ENCODE results near the gene SPARCL1. TPM values are rescaled to one million over a fixed set of nuclear protein-coding genes. Genes with fewer than 3 reads are reported as not detected.
"Not testable (repeated sequence)": the region's sequence is repeated elsewhere in the genome, so short reads cannot be mapped to it uniquely, and the experiment has no call there.

The SPARCL1 gene, protein sequence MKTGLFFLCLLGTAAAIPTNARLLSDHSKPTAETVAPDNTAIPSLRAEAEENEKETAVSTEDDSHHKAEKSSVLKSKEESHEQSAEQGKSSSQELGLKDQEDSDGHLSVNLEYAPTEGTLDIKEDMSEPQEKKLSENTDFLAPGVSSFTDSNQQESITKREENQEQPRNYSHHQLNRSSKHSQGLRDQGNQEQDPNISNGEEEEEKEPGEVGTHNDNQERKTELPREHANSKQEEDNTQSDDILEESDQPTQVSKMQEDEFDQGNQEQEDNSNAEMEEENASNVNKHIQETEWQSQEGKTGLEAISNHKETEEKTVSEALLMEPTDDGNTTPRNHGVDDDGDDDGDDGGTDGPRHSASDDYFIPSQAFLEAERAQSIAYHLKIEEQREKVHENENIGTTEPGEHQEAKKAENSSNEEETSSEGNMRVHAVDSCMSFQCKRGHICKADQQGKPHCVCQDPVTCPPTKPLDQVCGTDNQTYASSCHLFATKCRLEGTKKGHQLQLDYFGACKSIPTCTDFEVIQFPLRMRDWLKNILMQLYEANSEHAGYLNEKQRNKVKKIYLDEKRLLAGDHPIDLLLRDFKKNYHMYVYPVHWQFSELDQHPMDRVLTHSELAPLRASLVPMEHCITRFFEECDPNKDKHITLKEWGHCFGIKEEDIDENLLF
- total RNA-seq = not detected

DNA sequence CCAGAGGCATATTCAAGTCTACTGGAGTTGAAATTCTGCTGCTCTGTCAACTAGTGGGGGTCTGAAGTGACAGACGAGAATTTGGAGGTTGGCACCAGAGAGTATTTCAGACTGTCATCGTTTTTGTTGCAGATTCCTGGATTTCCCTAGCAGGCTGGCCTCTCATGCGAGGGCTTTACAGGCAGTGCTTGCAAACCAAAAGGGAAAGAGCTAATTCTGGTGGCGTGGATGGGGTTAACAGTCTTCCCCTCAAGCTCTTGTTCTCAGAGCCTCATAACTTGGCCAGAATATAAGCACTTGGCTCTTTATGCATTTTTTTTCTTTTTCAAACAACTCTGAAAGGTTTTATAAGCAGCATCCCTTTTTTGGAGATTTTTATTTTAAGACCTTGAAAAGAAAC, at the start of gene SPARCL1:
Gene SPARCL1 (minus strand): TSS at position 190 of the 400 bp plus-strand sequence. CDS start 29,802 bp downstream, outside the sequence.
- no peak for ATAC-seq (replicated peaks in 1 of 2)
- no peaks in the 10 kb centered on the region for H3K27me3 Mint-ChIP-seq (ENCODE audit: low read depth)
- peaks cover 0 to 1% of the 10 kb centered on the region in 2 donors for H3K36me3 Mint-ChIP-seq (ENCODE audit: insufficient read depth in 2 of 2)

DNA sequence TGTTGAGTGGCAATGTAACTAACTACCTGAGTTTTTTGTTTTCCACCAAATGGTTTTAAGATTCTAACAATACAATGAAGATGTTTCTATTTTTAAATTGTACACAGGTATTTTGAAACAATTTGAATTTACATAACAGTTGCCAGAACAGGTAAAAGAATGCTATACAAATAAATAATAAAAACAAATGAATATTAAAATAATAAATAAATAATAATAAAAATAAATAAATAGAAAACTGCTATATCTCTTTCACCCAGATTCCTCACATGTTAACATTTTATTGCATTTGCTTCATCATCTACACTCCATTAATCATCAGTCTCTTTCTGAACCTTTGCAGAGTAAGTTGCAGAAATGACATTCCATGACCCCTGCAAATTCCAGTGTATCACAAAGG, 46.8 kb upstream of the SPARCL1 start:
- no peak for DNase-seq
- H3K4me1 Mint-ChIP-seq (ENCODE audit: low read depth) = peaks cover under 1% of the 10 kb centered on the region
- H3K36me3 Mint-ChIP-seq (ENCODE audit: insufficient read depth in 2 of 2) = peaks cover 1 to 2% of the 10 kb centered on the region in 2 donors
- ATAC-seq (replicated peaks in 1 of 2) = no peak
- H3K27ac Mint-ChIP-seq = no peak overlapping the region
- H3K9me3 Mint-ChIP-seq = peaks cover 0 to 2% of the 10 kb centered on the region in 2 donors
- no peak overlapping the region for H3K4me3 Mint-ChIP-seq
- H3K27me3 Mint-ChIP-seq (ENCODE audit: low read depth) = peaks cover 2% of the 10 kb centered on the region

More for the DNA sequence above, at the start of gene SPARCL1:
- peaks cover 0 to under 1% of the 10 kb centered on the region in 2 donors for H3K9me3 Mint-ChIP-seq
- no peak within 1 kb of the TSS for H3K27ac Mint-ChIP-seq
- no peaks in the 10 kb centered on the region for H3K4me1 Mint-ChIP-seq (ENCODE audit: low read depth)
- no peak for DNase-seq
- H3K4me3 Mint-ChIP-seq = no peak within 1 kb of the TSS

DNA sequence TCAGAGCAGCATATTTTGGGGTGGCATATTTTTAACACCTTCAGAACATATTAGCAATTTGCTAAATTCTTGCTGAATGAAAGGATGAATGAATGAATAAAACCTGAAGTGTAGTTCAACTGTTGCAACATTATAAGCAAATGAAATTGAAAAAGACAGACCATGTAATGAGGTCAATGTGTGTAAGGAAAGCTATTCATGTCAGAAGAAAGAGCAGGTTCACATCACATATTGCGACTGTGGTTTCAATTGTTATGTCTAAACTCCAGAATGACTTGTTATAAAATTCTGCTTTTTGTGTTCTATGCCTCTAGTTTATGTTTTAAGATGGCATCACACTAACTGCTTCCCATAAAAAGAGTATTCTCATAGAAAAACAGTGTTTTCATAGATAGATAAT, 46.2 kb upstream of the SPARCL1 start:
- peak overlapping the region in 1 of 2 donors; percentile 43 for H3K4me3 Mint-ChIP-seq
- H3K9me3 Mint-ChIP-seq = peaks cover 0 to 2% of the 10 kb centered on the region in 2 donors
- H3K4me1 Mint-ChIP-seq (ENCODE audit: low read depth) = peaks cover 7% of the 10 kb centered on the region
- DNase-seq (no peak), ATAC-seq (replicated peaks in 1 of 2) (peak; percentile 47 to 86)
- peaks cover 7% of the 10 kb centered on the region for H3K27me3 Mint-ChIP-seq (ENCODE audit: low read depth)
- no peak overlapping the region for H3K27ac Mint-ChIP-seq
- H3K36me3 Mint-ChIP-seq (ENCODE audit: insufficient read depth in 2 of 2) = peaks cover 1 to 2% of the 10 kb centered on the region in 2 donors

DNA sequence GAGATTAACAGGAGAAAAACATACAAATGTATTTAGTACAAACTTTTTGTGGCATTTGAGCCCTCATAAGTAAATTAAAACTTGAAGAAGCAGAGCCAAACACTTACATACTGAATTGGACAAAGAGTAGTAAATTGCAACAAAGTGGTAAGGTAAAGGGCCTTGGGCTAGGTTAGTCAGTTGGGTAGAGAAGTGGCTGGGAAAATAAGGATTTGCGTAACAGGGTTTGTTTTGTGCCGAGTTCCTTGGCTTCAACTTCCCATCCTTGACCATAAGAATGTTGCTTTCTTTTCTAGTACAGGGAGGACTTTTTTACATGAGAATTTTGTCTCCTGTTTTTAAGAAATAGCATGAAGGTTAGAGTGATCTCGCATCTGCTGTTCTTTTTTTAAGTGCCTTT, 45.8 kb upstream of the SPARCL1 start:
- no peak for DNase-seq
- ATAC-seq (replicated peaks in 1 of 2) = no peak
- peak overlapping the region in 1 of 2 donors; percentile 43 for H3K4me3 Mint-ChIP-seq
- H3K36me3 Mint-ChIP-seq (ENCODE audit: insufficient read depth in 2 of 2) = peaks cover 1 to 2% of the 10 kb centered on the region in 2 donors
- peaks cover 7% of the 10 kb centered on the region for H3K4me1 Mint-ChIP-seq (ENCODE audit: low read depth)
- H3K27ac Mint-ChIP-seq = no peak overlapping the region
- peaks cover 8% of the 10 kb centered on the region for H3K27me3 Mint-ChIP-seq (ENCODE audit: low read depth)
- H3K9me3 Mint-ChIP-seq = peaks cover 0 to 2% of the 10 kb centered on the region in 2 donors

DNA sequence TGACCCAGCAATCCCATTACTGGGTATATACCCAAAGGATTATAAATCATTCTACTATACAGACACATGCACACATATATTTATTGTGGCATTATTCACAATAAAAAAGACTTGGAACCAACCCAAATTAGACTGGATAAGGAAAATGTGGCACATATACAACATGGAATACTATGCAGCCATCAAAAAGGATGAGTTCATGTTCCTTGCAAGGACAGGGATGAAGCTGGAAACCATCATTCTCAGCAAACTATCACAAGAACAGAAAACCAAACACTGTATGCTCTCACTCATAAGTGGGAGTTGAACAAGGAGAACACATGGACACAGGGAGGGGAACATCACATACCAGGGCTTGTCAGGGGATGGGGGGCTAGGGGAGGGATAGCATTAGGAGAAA, 45.2 kb upstream of the SPARCL1 start:
- DNase-seq; H3K36me3 Mint-ChIP-seq (ENCODE audit: insufficient read depth in 2 of 2); H3K4me3 Mint-ChIP-seq; H3K27ac Mint-ChIP-seq; H3K4me1 Mint-ChIP-seq (ENCODE audit: low read depth); H3K9me3 Mint-ChIP-seq; ATAC-seq (replicated peaks in 1 of 2); H3K27me3 Mint-ChIP-seq (ENCODE audit: low read depth): not testable (repeated sequence)

DNA sequence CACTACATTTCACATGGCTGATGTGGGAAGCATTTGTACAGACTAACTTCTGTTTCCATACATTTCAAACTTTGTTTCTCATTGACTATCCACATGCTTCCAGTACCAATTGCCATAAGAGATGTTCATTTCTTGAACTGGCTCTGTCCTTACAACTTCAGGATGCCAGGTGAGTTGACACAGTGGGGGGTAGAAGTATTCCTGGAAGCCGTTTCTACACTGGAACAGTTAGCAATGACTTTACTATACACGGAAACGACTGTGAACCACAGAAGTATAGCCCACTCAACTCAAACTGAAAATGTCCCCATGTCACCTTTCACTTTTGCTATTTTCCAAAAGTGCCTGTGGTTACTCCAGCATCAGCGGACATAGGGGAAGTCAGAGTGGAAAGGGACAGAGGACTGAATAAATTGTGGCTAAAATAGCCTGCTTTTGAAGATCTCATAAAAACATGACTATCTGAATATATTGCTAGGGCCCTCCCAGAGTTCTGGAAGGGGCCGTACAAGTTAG, 41.2 kb upstream of the SPARCL1 start:
- peaks cover 0 to 2% of the 10 kb centered on the region in 2 donors for H3K9me3 Mint-ChIP-seq
- ATAC-seq (replicated peaks in 1 of 2) = peak in 1 of 2 donors; percentile 73
- H3K27ac Mint-ChIP-seq = no peak overlapping the region
- DNase-seq = no peak
- H3K36me3 Mint-ChIP-seq (ENCODE audit: insufficient read depth in 2 of 2) = peaks cover 0 to 2% of the 10 kb centered on the region in 2 donors
- H3K27me3 Mint-ChIP-seq (ENCODE audit: low read depth) = peaks cover 8% of the 10 kb centered on the region
- H3K4me3 Mint-ChIP-seq = peak overlapping the region in 1 of 2 donors; percentile 46
- H3K4me1 Mint-ChIP-seq (ENCODE audit: low read depth) = peaks cover 7% of the 10 kb centered on the region

DNA sequence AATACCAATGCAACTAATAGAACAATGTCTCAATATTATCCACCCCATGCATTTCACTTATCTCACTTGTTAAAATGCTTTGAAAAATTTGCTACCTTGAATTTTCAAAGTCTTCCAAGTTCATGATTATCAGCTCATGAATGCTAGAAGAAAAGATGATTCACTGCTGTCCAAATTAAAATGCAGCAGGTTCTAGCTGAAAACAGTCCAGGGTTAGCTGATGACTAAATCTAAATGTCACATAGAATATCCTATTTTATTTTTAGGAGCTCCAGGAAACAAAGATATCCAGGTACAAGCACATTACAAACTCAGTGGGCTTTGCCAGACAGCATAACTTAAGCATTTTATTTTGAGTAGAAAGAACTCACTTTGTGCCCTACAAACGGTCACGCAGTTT, 38.0 kb upstream of the SPARCL1 start:
- peaks cover 8% of the 10 kb centered on the region for H3K27me3 Mint-ChIP-seq (ENCODE audit: low read depth)
- DNase-seq (no peak), ATAC-seq (replicated peaks in 1 of 2) (no peak)
- H3K9me3 Mint-ChIP-seq = no peaks in the 10 kb centered on the region
- no peak overlapping the region for H3K4me3 Mint-ChIP-seq
- no peaks in the 10 kb centered on the region for H3K36me3 Mint-ChIP-seq (ENCODE audit: insufficient read depth in 2 of 2)
- H3K4me1 Mint-ChIP-seq (ENCODE audit: low read depth) = peaks cover 7% of the 10 kb centered on the region
- H3K27ac Mint-ChIP-seq = no peak overlapping the region

DNA sequence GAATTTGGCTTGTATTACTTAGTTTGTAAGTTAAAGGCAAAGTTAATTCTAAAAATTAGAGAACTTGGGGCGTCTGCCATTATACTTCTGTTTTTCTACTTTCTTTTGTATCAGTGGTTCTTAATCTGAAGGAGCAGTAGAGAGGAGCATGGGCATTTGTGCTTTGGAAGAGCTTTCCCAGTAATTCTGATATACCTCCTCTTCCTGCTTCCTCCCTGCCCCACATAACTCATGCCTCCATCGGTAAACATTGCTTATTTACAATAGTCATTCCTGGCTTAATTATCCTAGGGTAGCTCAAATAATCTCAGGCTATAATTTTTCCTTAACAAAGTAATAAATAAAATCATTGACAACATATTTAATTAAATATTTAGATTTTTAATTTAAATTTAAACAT, 37.1 kb upstream of the SPARCL1 start:
- H3K27ac Mint-ChIP-seq = no peak overlapping the region
- H3K4me1 Mint-ChIP-seq (ENCODE audit: low read depth) = peaks cover 7% of the 10 kb centered on the region
- H3K27me3 Mint-ChIP-seq (ENCODE audit: low read depth) = peaks cover 8% of the 10 kb centered on the region
- peaks cover 0 to under 1% of the 10 kb centered on the region in 2 donors for H3K9me3 Mint-ChIP-seq
- DNase-seq = no peak
- no peak overlapping the region for H3K4me3 Mint-ChIP-seq
- H3K36me3 Mint-ChIP-seq (ENCODE audit: insufficient read depth in 2 of 2) = no peaks in the 10 kb centered on the region
- ATAC-seq (replicated peaks in 1 of 2) = no peak

DNA sequence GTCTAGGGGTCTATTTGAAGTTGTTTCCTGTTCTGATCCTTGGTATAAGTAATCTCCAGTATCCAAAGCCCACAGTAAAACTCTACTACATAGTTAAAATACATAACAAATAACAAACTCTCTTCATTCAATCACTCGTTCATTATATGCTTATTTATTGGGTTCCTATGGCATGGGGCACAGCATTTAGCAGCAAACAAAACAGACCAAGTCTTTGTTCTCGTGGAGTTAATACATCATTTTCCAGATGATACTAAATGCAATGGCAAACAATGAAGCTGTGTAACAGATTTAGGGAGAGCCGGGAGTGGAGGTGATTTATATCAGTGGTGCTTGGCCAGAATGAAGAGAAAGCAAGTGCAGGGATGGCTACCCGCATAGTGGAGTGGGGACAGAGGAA, 36.6 kb upstream of the SPARCL1 start:
- no peaks in the 10 kb centered on the region for H3K36me3 Mint-ChIP-seq (ENCODE audit: insufficient read depth in 2 of 2)
- DNase-seq (no peak), ATAC-seq (replicated peaks in 1 of 2) (no peak)
- H3K4me3 Mint-ChIP-seq = no peak overlapping the region
- peaks cover 0 to 4% of the 10 kb centered on the region in 2 donors for H3K9me3 Mint-ChIP-seq
- H3K27ac Mint-ChIP-seq = no peak overlapping the region
- peaks cover 8% of the 10 kb centered on the region for H3K4me1 Mint-ChIP-seq (ENCODE audit: low read depth)
- H3K27me3 Mint-ChIP-seq (ENCODE audit: low read depth) = peaks cover 4% of the 10 kb centered on the region

DNA sequence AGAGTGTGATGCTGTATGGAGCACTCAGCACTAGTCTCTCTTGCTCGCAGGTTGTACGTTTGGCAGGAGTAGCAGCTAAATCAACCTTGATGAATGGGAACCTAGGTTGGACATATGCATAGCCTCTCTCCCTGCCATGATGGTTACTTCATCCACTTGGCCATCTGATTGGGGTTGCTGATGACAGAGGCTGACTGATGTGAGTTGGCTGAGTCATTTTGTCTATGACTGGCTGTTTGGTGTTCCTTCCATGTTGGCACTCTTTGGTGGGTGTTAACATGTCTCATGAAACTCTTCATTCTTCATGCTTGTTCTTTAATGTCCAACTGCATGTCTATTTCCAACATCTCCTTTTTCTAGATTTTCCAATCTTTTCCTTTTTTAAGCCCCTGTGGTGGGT, 31.6 kb upstream of the SPARCL1 start:
- Mint-ChIP-seq H3K9me3 (peaks cover 2 to 4% of the 10 kb centered on the region in 2 donors), H3K36me3 (ENCODE audit: insufficient read depth in 2 of 2) (no peaks in the 10 kb centered on the region), H3K27me3 (ENCODE audit: low read depth) (no peaks in the 10 kb centered on the region), H3K27ac (no peak overlapping the region), H3K4me1 (ENCODE audit: low read depth) (peaks cover 28% of the 10 kb centered on the region), H3K4me3 (peak overlapping the region in 1 of 2 donors; percentile 28)
- DNase-seq = peak in 1 of 2 donors; percentile 21
- peak; percentile 48 to 49 for ATAC-seq (replicated peaks in 1 of 2)

DNA sequence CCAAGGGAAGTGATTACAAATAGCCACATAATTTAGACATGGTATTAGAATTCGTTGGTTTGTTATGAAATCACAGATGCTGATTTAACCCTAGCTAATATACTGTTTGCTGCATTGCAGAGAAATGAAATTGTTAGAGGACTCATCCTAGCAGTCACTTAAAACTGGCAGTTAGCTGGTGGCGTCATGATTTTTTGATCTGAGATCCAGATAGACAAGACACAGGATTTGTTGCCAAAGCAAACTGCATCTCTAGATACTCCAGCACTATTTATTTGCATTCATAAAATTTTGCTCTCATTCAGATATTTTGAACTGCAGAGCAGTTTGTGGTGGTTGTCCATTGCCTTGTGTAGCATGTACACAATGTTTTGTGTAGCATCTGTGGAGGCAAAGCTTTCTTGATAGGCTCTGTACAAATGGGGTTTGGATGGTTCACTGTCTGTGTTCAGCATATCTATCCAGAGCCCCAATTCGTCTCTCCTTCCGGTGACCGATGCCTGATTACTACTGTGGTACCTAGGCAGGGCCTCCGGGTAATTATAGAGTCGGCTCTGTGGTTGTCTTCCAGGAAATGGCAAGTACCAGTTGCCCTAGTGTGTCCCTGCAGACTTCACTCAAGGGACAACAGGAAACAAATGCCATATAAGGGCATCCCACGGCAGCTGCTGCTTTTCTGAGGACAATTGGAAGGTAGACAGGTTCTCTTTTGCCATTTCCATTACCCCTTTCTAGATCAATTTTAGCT, 30.1 kb upstream of the SPARCL1 start:
- Mint-ChIP-seq H3K27ac (peak overlapping the region; percentile 50), H3K4me3 (peak overlapping the region; percentile 54 to 65)
- ATAC-seq (replicated peaks in 1 of 2) = peak; percentile 82 to 86

DNA sequence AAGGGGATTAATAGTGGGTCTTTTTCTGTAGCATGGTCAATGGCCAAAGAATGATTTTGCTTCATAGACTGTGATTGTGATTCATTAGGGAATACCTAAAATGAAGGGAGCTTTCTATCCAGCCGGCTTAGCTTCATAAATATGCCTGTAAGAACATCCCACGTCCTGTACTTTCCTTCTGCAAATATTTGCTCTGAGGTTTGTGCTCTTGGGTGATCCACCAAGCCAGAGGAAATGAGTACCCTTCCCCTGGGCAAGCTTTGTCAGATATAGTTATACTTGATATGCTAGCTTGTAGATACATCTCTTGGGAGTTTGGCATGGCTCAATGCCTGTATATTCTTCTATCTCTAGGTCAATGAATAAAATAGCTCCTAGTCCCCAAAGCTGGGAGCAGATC, 28.2 kb upstream of the SPARCL1 start:
- no peak for DNase-seq

More for the DNA sequence above, 30.1 kb upstream of the SPARCL1 start:
- no peaks in the 10 kb centered on the region for H3K36me3 Mint-ChIP-seq (ENCODE audit: insufficient read depth in 2 of 2)
- H3K27me3 Mint-ChIP-seq (ENCODE audit: low read depth) = no peaks in the 10 kb centered on the region
- peak; percentile 55 to 62 for DNase-seq
- peaks cover 28% of the 10 kb centered on the region for H3K4me1 Mint-ChIP-seq (ENCODE audit: low read depth)
- H3K9me3 Mint-ChIP-seq = peaks cover 2 to 4% of the 10 kb centered on the region in 2 donors

More for the DNA sequence above, 28.2 kb upstream of the SPARCL1 start:
- Mint-ChIP-seq H3K36me3 (ENCODE audit: insufficient read depth in 2 of 2) (no peaks in the 10 kb centered on the region), H3K4me1 (ENCODE audit: low read depth) (peaks cover 28% of the 10 kb centered on the region), H3K27ac (no peak overlapping the region), H3K4me3 (no peak overlapping the region), H3K9me3 (peaks cover 2 to 4% of the 10 kb centered on the region in 2 donors), H3K27me3 (ENCODE audit: low read depth) (no peaks in the 10 kb centered on the region)
- ATAC-seq (replicated peaks in 1 of 2) = no peak

All from activated T-cell treated with anti-CD3 and anti-CD28 coated beads, Interleukin-2, amount 50 U/mL, for 72 hours (primary cell).